OCI-LY7 (cell line): ENCODE data around the gene PRKD1. TPM values are rescaled to one million over a fixed set of nuclear protein-coding genes. Genes with fewer than 3 reads are reported as not detected.

Experiments
- BruUV-seq: library from RNA; stranded (reverse); fragments of 400-500 nt; replicated peaks from 2 replicates; lab custom pipeline; 2021; lab: Mats Ljungman, UMichigan
- CTCF ChIA-PET: fragments of 300-600 bp; sonication (Branson Sonifier 250); formaldehyde crosslinking; loops from one replicate; lab custom pipeline; 2022; ENCODE audit warnings: antibody characterized with exemption; ENCODE audit not compliant: unreplicated experiment; lab: Charles Lee
- POLR2A ChIA-PET: fragments of 300-600 bp; sonication (Branson Sonifier 250); formaldehyde crosslinking; loops from one replicate; lab custom pipeline; 2022; ENCODE audit warnings: antibody characterized with exemption; lab: Charles Lee
- DNase-seq: peaks from one replicate; pipeline ENCODE4 v3.0.0-alpha.2; 2015; ENCODE audit warnings: low spot score
- H2AFZ ChIP-seq: fragments of 200-600 bp; sonication (generic), shearing (Covaris generic); 2 replicates; pipeline ENCODE4 v1.6.1; 2014; ENCODE audit warnings: mild to moderate bottlenecking, antibody characterized with exemption, low read length, moderate library complexity
- H3K27ac ChIP-seq: fragments of 200-600 bp; sonication (generic); 2 replicates; pipeline ENCODE4 v1.5.1; 2014; ENCODE audit warnings: mixed run types, low read depth, mild to moderate bottlenecking, moderate library complexity, low read length, inconsistent platforms; ENCODE audit not compliant: poor library complexity, severe bottlenecking
- H3K36me3 ChIP-seq: fragments of 200-600 bp; sonication (generic); 2 replicates; pipeline ENCODE4 v1.6.1; 2014; ENCODE audit warnings: mild to moderate bottlenecking, antibody characterized with exemption, low read length, moderate library complexity, mixed read lengths; ENCODE audit not compliant: insufficient read depth
- H3K4me1 ChIP-seq: fragments of 200-600 bp; sonication (generic); 2 replicates; pipeline ENCODE4 v1.5.1; 2014; ENCODE audit warnings: mild to moderate bottlenecking, low read length; ENCODE audit not compliant: insufficient read depth, poor library complexity, severe bottlenecking
- H3K4me2 ChIP-seq: fragments of 200-600 bp; sonication (generic); 2 replicates; pipeline ENCODE4 v1.6.1; 2014; ENCODE audit warnings: mild to moderate bottlenecking, low read length
- H3K4me3 ChIP-seq: fragments of 200-600 bp; sonication (generic); 2 replicates; pipeline ENCODE4 v1.5.1; 2014; ENCODE audit warnings: mild to moderate bottlenecking, low read depth, low read length; ENCODE audit not compliant: poor library complexity, severe bottlenecking
- H3K79me2 ChIP-seq: fragments of 200-600 bp; sonication (generic); 2 replicates; pipeline ENCODE4 v1.6.1; 2016; ENCODE audit warnings: low read depth, mild to moderate bottlenecking, low read length, moderate library complexity, mixed read lengths; ENCODE audit not compliant: insufficient read depth
- H3K9me2 ChIP-seq: fragments of 200-600 bp; sonication (generic); 2 replicates; pipeline ENCODE4 v1.6.1; 2016; ENCODE audit warnings: mild to moderate bottlenecking, low read length, mixed read lengths; ENCODE audit not compliant: insufficient read depth
- H3K9me3 ChIP-seq: fragments of 200-600 bp; sonication (generic); 2 replicates; pipeline ENCODE4 v1.6.1; 2014; ENCODE audit warnings: mild to moderate bottlenecking, mixed run types, low read length, mixed read lengths
- H4K20me1 ChIP-seq: fragments of 200-600 bp; sonication (generic); 2 replicates; pipeline ENCODE4 v1.6.1; 2014; ENCODE audit warnings: mild to moderate bottlenecking, antibody characterized with exemption, low read length, moderate library complexity, mixed read lengths; ENCODE audit not compliant: insufficient read depth
- CTCF ChIP-seq: fragments of 200-600 bp; sonication (generic); conservative IDR thresholded peaks from 2 replicates; pipeline ENCODE4 v1.5.1; 2014; ENCODE audit warnings: mild to moderate bottlenecking, antibody characterized with exemption, low read length, moderate library complexity, mixed read lengths
- EZH2phosphoT487 ChIP-seq: fragments of 200-600 bp; sonication (generic); IDR thresholded peaks from 2 replicates; pipeline ENCODE4 v1.6.1; 2018; ENCODE audit warnings: low read depth, borderline replicate concordance, mild to moderate bottlenecking, mixed run types, antibody characterized with exemption, low read length, moderate library complexity, mixed read lengths
- intact Hi-C: fragments of 100-400 bp; cut with micrococcal nuclease; formaldehyde crosslinking; loops from one replicate; pipeline ENCODE4 v1.10.0; 2022; ENCODE audit not compliant: unreplicated experiment
- total RNA-seq, 2 experiments: library from RNA; depleted of rRNA in 1 of 2; stranded (reverse); fragments of >200 nt in 1 of 2; shearing (Covaris generic) in 1 of 2; gene quantifications; 2 replicates each; pipeline ENCODE4 v1.2.3, GENCODE V29; 2014 to 2022

The PRKD1 gene
- total RNA-seq, 2 experiments from 2014 or later: not detected

DNA sequence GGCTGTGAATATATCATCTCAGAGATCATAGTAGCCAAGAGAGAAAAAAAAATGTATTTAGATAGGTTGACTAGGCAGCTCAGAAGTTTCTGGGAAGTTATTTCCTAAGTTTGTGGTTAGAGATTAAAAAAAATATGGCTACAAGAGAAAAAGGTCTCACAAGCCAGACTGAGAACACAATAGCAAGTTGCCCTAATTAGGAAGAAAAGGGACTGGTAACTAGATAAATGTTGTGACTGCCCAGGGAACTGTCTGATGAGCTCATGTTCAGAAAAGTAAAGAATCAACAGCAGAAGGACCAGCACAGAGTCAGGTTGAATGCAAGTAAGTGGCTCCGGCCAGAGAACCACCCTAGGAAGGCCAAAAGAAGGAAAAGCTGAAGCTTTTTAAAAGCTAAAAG lies 256.6 kb downstream of the PRKD1 start:
- POLR2A ChIA-PET: no interaction called here
- H3K9me2 ChIP-seq: no peaks in the 10 kb centered on the region
- H3K4me1 ChIP-seq: no peaks in the 10 kb centered on the region
- H3K4me3 ChIP-seq: no peak overlapping the region
- CTCF ChIA-PET: no interaction called here
- no TSS peak for BruUV-seq
- H3K4me2 ChIP-seq: no peak overlapping the region
- no peaks in the 10 kb centered on the region for H3K79me2 ChIP-seq
- DNase-seq: no peak
- no peak overlapping the region for H2AFZ ChIP-seq
- no peaks in the 10 kb centered on the region for H3K9me3 ChIP-seq
- H3K36me3 ChIP-seq: no peaks in the 10 kb centered on the region
- intact Hi-C loops: no loop called here
- no peak for TF ChIP-seq EZH2phosphoT487
- no peak for TF ChIP-seq CTCF
- no peaks in the 10 kb centered on the region for H4K20me1 ChIP-seq
- H3K27ac ChIP-seq: no peak overlapping the region

GRCh38 chr14:29668201-29668600 lies 259.4 kb downstream of the PRKD1 start:
- Histone ChIP-seq H3K27ac (no peak overlapping the region), H4K20me1 (no peaks in the 10 kb centered on the region), H3K4me1 (no peaks in the 10 kb centered on the region), H3K36me3 (no peaks in the 10 kb centered on the region), H3K9me2 (no peaks in the 10 kb centered on the region), H3K79me2 (no peaks in the 10 kb centered on the region), H2AFZ (no peak overlapping the region), H3K4me3 (no peak overlapping the region), H3K4me2 (no peak overlapping the region), H3K9me3 (no peaks in the 10 kb centered on the region)
- BruUV-seq: no TSS peak
- ChIA-PET POLR2A (interaction anchor here (0.6 to 1.0 kb wide), 2 partner anchors 28 to 40 kb away, joined by 3 read pairs; no protein-coding TSS in a partner anchor), CTCF (no interaction called here)
- no peak for DNase-seq
- intact Hi-C loops: no loop called here
- TF ChIP-seq CTCF: no peak
- TF ChIP-seq EZH2phosphoT487: no peak

DNA sequence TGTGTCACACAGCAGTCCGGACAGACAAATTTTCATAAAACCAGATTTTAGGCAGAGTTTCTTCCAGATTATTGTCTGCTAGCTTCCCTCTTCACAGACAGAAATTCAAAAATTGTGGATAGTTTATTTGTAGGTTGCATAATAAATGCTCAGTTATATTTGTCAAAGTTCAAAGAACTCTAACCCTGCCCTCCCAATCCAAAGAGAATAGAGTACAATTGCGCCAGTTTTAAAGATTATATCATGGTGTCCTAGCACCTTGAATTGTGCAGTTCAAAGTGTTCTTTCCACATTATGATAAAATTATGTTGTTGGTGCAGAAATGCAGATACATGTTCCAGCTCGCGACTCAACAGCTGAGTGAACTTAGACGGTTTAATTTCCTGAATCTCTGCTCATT lies 263.1 kb downstream of the PRKD1 start:
- no peak for TF ChIP-seq CTCF
- H3K4me3 ChIP-seq: no peak overlapping the region
- ChIA-PET CTCF (no interaction called here), POLR2A (interaction anchor here (0.6 kb wide), 1 partner anchor 75 kb away, joined by 3 read pairs; no protein-coding TSS in a partner anchor)
- H3K4me2 ChIP-seq: no peak overlapping the region
- H3K9me3 ChIP-seq: 0 out of 2 replicates have a peak, but pooled peaks cover 3% of the 10 kb centered on the region
- H4K20me1 ChIP-seq: no peaks in the 10 kb centered on the region
- no peaks in the 10 kb centered on the region for H3K9me2 ChIP-seq
- no peak overlapping the region for H2AFZ ChIP-seq
- BruUV-seq: no TSS peak
- DNase-seq: no peak
- no peaks in the 10 kb centered on the region for H3K79me2 ChIP-seq
- intact Hi-C loops: no loop called here
- H3K27ac ChIP-seq: no peak overlapping the region
- H3K4me1 ChIP-seq: no peaks in the 10 kb centered on the region
- no peaks in the 10 kb centered on the region for H3K36me3 ChIP-seq
